ENCODE results near the gene PFKM. TPM values are rescaled to one million over a fixed set of nuclear protein-coding genes. Genes with fewer than 3 reads are reported as not detected.

PFKM gene
- total RNA-seq, 4 donors from 2014 or later = 55.6 to 71.3 (median 63.4) TPM

DNA sequence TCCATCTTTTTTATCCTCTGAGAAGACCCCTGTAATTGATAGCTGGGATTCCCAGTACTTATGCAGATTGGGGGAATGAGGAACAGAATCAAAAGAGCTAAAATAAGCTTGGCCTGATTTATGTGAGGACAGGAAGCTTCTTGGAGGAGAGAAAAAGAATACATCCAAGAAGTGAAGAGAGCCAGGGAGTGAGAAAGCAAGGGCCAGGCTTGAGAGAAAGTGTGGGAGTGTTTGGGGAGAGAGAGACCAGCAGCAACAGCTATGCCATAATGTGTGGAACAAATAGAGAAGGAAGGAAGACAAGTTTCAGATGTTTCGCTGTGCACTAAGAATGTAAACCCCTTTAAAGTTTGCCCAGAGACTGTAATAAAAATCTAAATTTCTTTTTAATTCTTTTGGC, 60.3 kb downstream of the PFKM start:
- Histone ChIP-seq H3K27ac (replicated peaks in 1 of 4) (no peak overlapping the region), H3K4me3 (no peak overlapping the region), H3K9me3 (no peaks in the 10 kb centered on the region), H3K36me3 (no peaks in the 10 kb centered on the region), H3K27me3 (peaks cover 0 to 57% (median 20%) of the 10 kb centered on the region in 4 donors), H3K4me1 (peaks cover 19 to 23% (median 21%) of the 10 kb centered on the region in 4 donors)
- intact Hi-C loops (cut with DNase I) = no loop called here
- 90% methylated on average over 1 of the region's 1 CpG for WGBS
- TF ChIP-seq POLR2A (IDR thresholded peaks at IDR 0.05; ENCODE audit: low read depth) (no peak), POLR2AphosphoS5 (IDR thresholded peaks at IDR 0.05) (no peak), EP300 (IDR thresholded peaks at IDR 0.05) (no peak)
- TF ChIP-seq, protein P1, sequence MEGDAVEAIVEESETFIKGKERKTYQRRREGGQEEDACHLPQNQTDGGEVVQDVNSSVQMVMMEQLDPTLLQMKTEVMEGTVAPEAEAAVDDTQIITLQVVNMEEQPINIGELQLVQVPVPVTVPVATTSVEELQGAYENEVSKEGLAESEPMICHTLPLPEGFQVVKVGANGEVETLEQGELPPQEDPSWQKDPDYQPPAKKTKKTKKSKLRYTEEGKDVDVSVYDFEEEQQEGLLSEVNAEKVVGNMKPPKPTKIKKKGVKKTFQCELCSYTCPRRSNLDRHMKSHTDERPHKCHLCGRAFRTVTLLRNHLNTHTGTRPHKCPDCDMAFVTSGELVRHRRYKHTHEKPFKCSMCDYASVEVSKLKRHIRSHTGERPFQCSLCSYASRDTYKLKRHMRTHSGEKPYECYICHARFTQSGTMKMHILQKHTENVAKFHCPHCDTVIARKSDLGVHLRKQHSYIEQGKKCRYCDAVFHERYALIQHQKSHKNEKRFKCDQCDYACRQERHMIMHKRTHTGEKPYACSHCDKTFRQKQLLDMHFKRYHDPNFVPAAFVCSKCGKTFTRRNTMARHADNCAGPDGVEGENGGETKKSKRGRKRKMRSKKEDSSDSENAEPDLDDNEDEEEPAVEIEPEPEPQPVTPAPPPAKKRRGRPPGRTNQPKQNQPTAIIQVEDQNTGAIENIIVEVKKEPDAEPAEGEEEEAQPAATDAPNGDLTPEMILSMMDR (IDR thresholded peaks at IDR 0.05) = no peak
- no peak for DNase-seq (ENCODE audit: extremely low spot score)

DNA sequence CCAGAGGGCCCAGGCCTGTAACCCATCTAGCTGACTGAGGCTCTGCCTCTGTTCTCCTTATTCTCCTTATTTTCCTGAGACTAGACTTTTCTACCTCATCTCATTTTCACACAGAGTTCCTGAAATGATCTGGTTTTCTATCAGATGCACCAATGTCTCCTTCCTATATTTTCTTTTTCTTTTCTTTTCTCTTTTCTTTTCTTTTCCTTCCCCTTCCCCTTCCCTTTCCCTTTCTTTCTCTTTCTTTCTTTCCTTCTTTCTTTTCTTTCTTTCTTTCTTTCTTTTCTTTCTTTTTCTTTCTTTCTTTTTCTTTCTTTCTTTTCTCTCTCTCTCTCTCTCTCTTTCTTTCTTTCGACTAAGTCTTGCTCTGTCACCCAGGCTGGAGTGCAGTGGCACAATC, 61.3 kb downstream of the PFKM start:
- Histone ChIP-seq H3K36me3 (no peaks in the 10 kb centered on the region), H3K9me3 (no peaks in the 10 kb centered on the region), H3K27ac (replicated peaks in 1 of 4) (no peak overlapping the region), H3K4me1 (peaks cover 22 to 28% (median 25%) of the 10 kb centered on the region in 4 donors), H3K4me3 (no peak overlapping the region), H3K27me3 (peaks cover 0 to 67% (median 24%) of the 10 kb centered on the region in 4 donors)
- 88% methylated on average over 1 of the region's 1 CpG for WGBS
- intact Hi-C loops (cut with DNase I) = no loop called here
- TF ChIP-seq POLR2A (IDR thresholded peaks at IDR 0.05; ENCODE audit: low read depth) (no peak), EP300 (IDR thresholded peaks at IDR 0.05) (no peak), POLR2AphosphoS5 (IDR thresholded peaks at IDR 0.05) (no peak)
- TF ChIP-seq, protein P1 (IDR thresholded peaks at IDR 0.05) = no peak
- DNase-seq (ENCODE audit: extremely low spot score) = no peak

DNA sequence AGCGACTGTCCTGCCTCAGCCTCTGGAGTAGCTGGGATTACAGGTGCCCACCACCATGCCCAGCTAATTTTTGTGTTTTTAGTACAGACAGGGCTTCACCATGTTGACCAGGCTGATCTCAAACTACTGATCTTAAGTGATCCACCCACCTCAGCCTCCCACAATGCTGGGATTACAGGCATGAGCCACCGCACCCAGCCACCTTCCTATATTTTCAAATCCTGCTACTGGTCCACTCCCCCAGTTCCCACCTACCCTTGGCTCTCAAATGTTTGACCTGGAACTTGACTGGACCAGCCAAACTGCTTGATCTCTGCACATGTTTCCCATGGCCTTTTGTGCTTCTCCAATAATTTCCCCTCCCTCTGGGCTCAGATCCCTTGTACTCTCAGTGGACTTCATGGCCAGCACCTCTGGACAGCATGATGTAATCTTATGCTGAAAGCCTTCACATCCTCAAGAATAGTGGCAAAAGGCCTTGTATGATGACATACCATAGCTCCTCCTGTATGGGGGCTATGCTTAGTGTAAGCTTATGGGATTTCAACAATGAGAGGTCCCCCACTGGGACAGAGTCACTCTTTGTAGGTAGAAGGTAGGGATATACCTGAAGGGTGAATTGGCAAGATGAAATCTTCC, 61.8 kb downstream of the PFKM start:
- H3K27me3 ChIP-seq = peaks cover 0 to 71% (median 24%) of the 10 kb centered on the region in 4 donors
- no peaks in the 10 kb centered on the region for H3K36me3 ChIP-seq
- peak; percentile 14 for DNase-seq (ENCODE audit: extremely low spot score)
- H3K9me3 ChIP-seq = no peaks in the 10 kb centered on the region
- H3K27ac ChIP-seq (replicated peaks in 1 of 4) = no peak overlapping the region
- H3K4me1 ChIP-seq = peaks cover 22 to 28% (median 25%) of the 10 kb centered on the region in 4 donors
- TF ChIP-seq EP300 (IDR thresholded peaks at IDR 0.05) = no peak
- WGBS = 85% methylated on average over 2 of the region's 2 CpGs
- no peak overlapping the region for H3K4me3 ChIP-seq
- intact Hi-C loops (cut with DNase I) = no loop called here

DNA sequence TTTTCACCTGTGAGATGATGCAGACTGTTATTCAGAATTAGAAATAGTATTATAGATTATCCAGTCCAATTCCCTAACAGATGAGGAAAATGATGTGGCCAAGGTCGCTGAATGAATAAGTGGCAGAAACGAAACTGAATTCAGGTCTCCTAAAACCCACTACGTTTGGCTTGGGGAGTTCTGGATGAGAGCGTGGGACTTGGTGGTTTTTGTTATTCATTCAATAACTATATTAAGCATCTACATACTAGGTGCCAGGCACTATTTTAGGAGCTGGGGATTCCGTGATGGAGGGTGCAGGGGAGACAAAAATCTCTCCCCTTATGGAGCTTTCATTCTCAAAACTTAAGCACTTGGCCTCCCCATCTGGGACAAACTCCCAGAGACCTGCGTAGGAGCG, 63.5 kb downstream of the PFKM start:
- Histone ChIP-seq H3K4me3 (peak overlapping the region; percentile 57 to 77 (median 62)), H3K27me3 (peaks cover 0 to 70% (median 24%) of the 10 kb centered on the region in 4 donors), H3K27ac (replicated peaks in 1 of 4) (no peak overlapping the region), H3K4me1 (peaks cover 22 to 28% (median 25%) of the 10 kb centered on the region in 4 donors), H3K9me3 (no peaks in the 10 kb centered on the region), H3K36me3 (no peaks in the 10 kb centered on the region)
- no peak for DNase-seq (ENCODE audit: extremely low spot score)
- WGBS = 14% methylated on average over 7 of the region's 7 CpGs
- TF ChIP-seq, protein P1 (IDR thresholded peaks at IDR 0.05) = no peak
- no peak for TF ChIP-seq POLR2AphosphoS5 (IDR thresholded peaks at IDR 0.05)
- TF ChIP-seq POLR2A (IDR thresholded peaks at IDR 0.05; ENCODE audit: low read depth) = no peak
- TF ChIP-seq EP300 (IDR thresholded peaks at IDR 0.05) = no peak
- intact Hi-C loops (cut with DNase I) = no loop called here

DNA sequence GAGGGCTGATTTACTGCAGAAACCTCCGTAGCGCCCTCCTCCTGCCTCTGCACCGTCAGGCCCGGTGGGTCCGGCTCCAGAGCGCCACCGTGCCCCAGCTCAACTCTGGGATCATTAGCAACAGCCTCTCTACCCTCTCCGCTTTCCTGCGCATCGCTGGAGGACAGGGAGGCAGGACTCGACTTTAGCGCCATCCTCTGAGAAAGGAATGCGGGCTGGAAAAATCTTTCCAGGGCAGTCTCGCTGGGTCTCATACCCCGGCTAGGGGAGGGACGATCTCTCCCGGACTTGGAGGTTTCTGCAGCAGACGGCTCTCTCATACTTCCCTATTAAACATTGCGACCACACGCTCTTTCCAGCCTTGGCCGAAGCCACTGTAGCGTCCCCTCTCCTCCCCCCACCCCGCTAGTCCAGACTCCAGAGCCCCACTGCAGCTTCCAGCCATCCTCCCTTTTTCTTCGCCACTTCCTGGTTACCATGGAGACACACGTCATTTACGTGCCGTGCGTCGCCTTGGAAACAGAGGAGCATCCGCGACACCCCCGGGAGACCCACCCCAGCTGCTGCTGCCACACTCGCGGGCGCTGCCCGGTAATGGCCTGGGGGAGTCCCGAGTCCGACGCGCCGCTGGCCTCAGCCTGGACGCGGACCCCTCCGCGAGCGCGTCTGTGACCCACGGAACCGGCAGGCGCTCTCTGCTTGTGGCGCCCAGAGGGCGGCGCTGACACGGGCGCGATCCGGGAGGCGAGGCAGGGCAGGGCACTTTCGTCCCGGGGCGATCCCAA, 64.1 kb downstream of the PFKM start, which contains the start of gene CCDC184:
Gene CCDC184 (plus strand): TSS at position 554 of the 785 bp plus-strand sequence. CDS start 479 bp downstream, outside the sequence.
- Histone ChIP-seq H3K27me3 (peaks cover 0 to 70% (median 24%) of the 10 kb centered on the region in 4 donors), H3K4me3 (peak within 1 kb of the TSS; percentile 57 to 77 (median 62)), H3K27ac (replicated peaks in 1 of 4) (peak within 1 kb of the TSS in 1 of 4 donors; percentile 8), H3K36me3 (no peaks in the 10 kb centered on the region), H3K4me1 (peaks cover 22 to 28% (median 25%) of the 10 kb centered on the region in 4 donors), H3K9me3 (no peaks in the 10 kb centered on the region)
- intact Hi-C loops (cut with DNase I) = no loop called here
- peak; percentile 91 for DNase-seq (ENCODE audit: extremely low spot score)
- TF ChIP-seq EP300 (IDR thresholded peaks at IDR 0.05) = no peak
- no peak for TF ChIP-seq POLR2A (IDR thresholded peaks at IDR 0.05; ENCODE audit: low read depth)
- TF ChIP-seq, protein P1 (IDR thresholded peaks at IDR 0.05) = peak in 1 of 3 experiments; percentile 22
- peak in 1 of 2 donors; percentile 18 for TF ChIP-seq POLR2AphosphoS5 (IDR thresholded peaks at IDR 0.05)
- WGBS = 3% methylated on average over 16 of the region's 61 CpGs
